CD4-positive, alpha-beta T cell treated with Interleukin-6 for 4 hours (primary cell): ENCODE data around the gene TMED6.

Experiments used
- DNase-seq: peaks from one replicate; pipeline ENCODE4 v3.0.0-alpha.2; 2020; ENCODE audit warnings: mixed read lengths

Gene TMED6

GRCh38 chr16:69350536-69351133 is 951 bp downstream of the TMED6 start:
- no peak for DNase-seq

GRCh38 chr16:69349536-69349935 is 2.0 kb downstream of the TMED6 start:
- DNase-seq = no peak

GRCh38 chr16:69348222-69348621 is 3.4 kb downstream of the TMED6 start:
- DNase-seq = no peak

- DNase-seq = no peak
Observed at GRCh38 chr16:69346683-69347082, 4.9 kb downstream of the TMED6 start.

- DNase-seq = no peak
Observed at GRCh38 chr16:69345923-69346322, 5.7 kb downstream of the TMED6 start.

- DNase-seq = no peak
Observed at GRCh38 chr16:69344171-69344570, 7.4 kb downstream of the TMED6 start.

- DNase-seq = no peak
Observed at GRCh38 chr16:69340095-69340644, 11.4 kb downstream of the TMED6 start.

- peak; percentile 92 for DNase-seq
Observed at GRCh38 chr16:69339289-69340094, 12.1 kb downstream of the TMED6 start, which contains the start of the genes COG8 and NIP7. COG8 (minus strand) TSS chr16:69339564; CDS start chr16:69339552, 12 bp downstream. NIP7 (plus strand) TSS chr16:69339772; CDS start chr16:69339830, 58 bp downstream.

- no peak for DNase-seq
Observed at GRCh38 chr16:69338557-69339288, 12.9 kb downstream of the TMED6 start.

GRCh38 chr16:69334696-69335095 is 16.9 kb downstream of the TMED6 start:
- DNase-seq = no peak

GRCh38 chr16:69330286-69331109 is 21.1 kb downstream of the TMED6 start, which contains the start of gene PDF:
PDF (minus strand) TSS chr16:69330588; CDS start chr16:69330570, 18 bp downstream.
- DNase-seq = peak; percentile 87

- DNase-seq = peak; percentile 54
Observed at GRCh38 chr16:69329369-69330285, 22.0 kb downstream of the TMED6 start.

- no peak for DNase-seq
Observed at GRCh38 chr16:69328854-69329316, 22.7 kb downstream of the TMED6 start.

- DNase-seq = no peak
Observed at GRCh38 chr16:69327585-69328310, 23.8 kb downstream of the TMED6 start.

- no peak for DNase-seq
Observed at GRCh38 chr16:69326172-69326873, 25.3 kb downstream of the TMED6 start.

GRCh38 chr16:69325784-69326171 is 25.8 kb downstream of the TMED6 start:
- DNase-seq = no peak

- DNase-seq = no peak
Observed at GRCh38 chr16:69324585-69325253, 26.9 kb downstream of the TMED6 start.

- no peak for DNase-seq
Observed at GRCh38 chr16:69324013-69324531, 27.5 kb downstream of the TMED6 start.

- no peak for DNase-seq
Observed at GRCh38 chr16:69323415-69323814, 28.2 kb downstream of the TMED6 start.
